ENCODE results near the gene FAM3A.
"Not testable (repeated sequence)": the region's sequence is repeated elsewhere in the genome, so short reads cannot be mapped to it uniquely, and the experiment has no call there.

The FAM3A gene

GRCh38 chrX:154509455-154509854 lies 6.6 kb downstream of the FAM3A start:
- in situ Hi-C loops (cut with HindIII; ENCODE audit: low pct_ligation_motif_present, low pct_unique_long_range_greater_than_20kb, low sequenced_read_pairs): no loop called here
- no peak for DNase-seq

GRCh38 chrX:154508384-154508745 lies 7.7 kb downstream of the FAM3A start:
- DNase-seq: no peak
- in situ Hi-C loops (cut with HindIII; ENCODE audit: low pct_ligation_motif_present, low pct_unique_long_range_greater_than_20kb, low sequenced_read_pairs): no loop called here

- in situ Hi-C loops (cut with HindIII; ENCODE audit: low pct_ligation_motif_present, low pct_unique_long_range_greater_than_20kb, low sequenced_read_pairs): no loop called here
- no peak for DNase-seq
Measured at GRCh38 chrX:154507673-154508383, 8.2 kb downstream of the FAM3A start.

- in situ Hi-C loops (cut with HindIII; ENCODE audit: low pct_ligation_motif_present, low pct_unique_long_range_greater_than_20kb, low sequenced_read_pairs): no loop called here
- DNase-seq: no peak
Measured at GRCh38 chrX:154506483-154507332, 9.3 kb downstream of the FAM3A start.

- DNase-seq: no peak
- in situ Hi-C loops (cut with HindIII; ENCODE audit: low pct_ligation_motif_present, low pct_unique_long_range_greater_than_20kb, low sequenced_read_pairs): no loop called here
Measured at GRCh38 chrX:154505734-154506133, 10.3 kb downstream of the FAM3A start.

GRCh38 chrX:154502989-154503388 lies 13.0 kb downstream of the FAM3A start:
- DNase-seq: no peak
- in situ Hi-C loops (cut with HindIII; ENCODE audit: low pct_ligation_motif_present, low pct_unique_long_range_greater_than_20kb, low sequenced_read_pairs): no loop called here

DNA sequence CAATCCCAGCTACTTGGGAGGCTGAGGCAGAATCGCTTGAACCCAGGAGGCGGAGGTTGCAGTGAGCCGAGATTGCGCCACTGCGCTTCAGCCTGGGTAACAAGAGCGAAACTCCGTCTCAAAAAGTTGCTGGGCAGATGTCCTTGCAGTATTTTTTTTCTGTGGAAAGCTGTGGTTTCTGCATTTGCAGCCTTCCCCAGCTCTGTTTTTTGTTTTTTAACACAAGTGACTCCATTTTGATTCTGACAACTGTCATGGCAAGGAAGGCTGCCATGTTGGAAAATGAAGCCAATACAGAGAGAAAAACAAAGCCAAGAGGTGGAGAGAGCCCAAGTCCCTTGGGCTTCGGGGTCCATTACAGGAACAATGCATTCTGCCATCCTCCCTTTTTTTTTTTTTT lies 13.9 kb downstream of the FAM3A start:
- no peak for DNase-seq
- in situ Hi-C loops (cut with HindIII; ENCODE audit: low pct_ligation_motif_present, low pct_unique_long_range_greater_than_20kb, low sequenced_read_pairs): no loop called here

DNA sequence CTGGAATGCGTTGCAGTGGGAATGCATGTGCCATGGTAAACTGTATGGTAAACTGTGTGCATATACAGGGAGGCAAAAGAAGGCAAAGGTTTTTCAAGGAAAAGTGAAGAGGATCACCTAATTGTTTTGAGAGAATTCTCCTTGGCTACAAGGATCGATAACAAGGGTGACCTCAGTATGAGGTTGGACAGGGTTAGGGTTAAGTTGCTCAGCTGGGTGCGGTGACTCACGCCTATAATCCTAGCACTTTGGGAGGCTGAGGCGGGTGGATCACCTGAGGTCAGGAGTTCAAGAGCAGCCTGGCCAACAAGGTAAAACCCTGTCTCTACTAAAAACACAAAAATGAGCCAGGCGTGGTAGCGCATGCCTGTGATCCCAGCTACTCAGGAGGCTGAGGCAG lies 14.6 kb downstream of the FAM3A start:
- DNase-seq; in situ Hi-C loops (cut with HindIII; ENCODE audit: low pct_ligation_motif_present, low pct_unique_long_range_greater_than_20kb, low sequenced_read_pairs): not testable (repeated sequence)

DNA sequence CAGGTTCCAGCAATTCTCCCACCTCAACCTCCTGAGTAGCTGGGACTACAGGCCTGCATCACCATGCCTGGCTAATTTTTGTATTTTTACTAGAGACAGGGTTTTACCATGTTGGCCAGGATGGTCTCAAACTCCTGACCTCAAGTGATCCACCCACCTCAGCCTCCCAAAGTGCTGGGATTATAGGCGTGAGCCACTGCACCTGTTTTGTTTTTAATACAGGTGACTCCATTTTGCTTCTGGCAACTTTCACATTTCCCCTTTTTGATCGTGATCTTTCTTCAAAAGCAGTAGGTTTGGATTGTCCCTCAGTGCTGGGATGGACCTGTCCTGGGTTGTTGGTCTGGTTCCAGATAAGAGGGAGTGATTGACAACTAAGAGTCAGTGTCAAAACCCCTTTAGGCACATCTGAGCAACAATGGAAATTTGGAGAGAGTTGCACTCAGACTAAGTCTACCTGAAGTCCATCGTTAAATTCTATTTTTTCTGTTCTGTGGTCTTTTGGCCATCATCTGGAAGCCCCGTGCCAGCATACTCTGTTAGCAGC lies 19.4 kb downstream of the FAM3A start:
- in situ Hi-C loops (cut with HindIII; ENCODE audit: low pct_ligation_motif_present, low pct_unique_long_range_greater_than_20kb, low sequenced_read_pairs); DNase-seq: not testable (repeated sequence)

GRCh38 chrX:154495472-154495922 lies 20.5 kb downstream of the FAM3A start:
- in situ Hi-C loops (cut with HindIII; ENCODE audit: low pct_ligation_motif_present, low pct_unique_long_range_greater_than_20kb, low sequenced_read_pairs): no loop called here
- no peak for DNase-seq

GRCh38 chrX:154494715-154495114 lies 21.3 kb downstream of the FAM3A start:
- DNase-seq: no peak
- in situ Hi-C loops (cut with HindIII; ENCODE audit: low pct_ligation_motif_present, low pct_unique_long_range_greater_than_20kb, low sequenced_read_pairs): no loop called here

DNA sequence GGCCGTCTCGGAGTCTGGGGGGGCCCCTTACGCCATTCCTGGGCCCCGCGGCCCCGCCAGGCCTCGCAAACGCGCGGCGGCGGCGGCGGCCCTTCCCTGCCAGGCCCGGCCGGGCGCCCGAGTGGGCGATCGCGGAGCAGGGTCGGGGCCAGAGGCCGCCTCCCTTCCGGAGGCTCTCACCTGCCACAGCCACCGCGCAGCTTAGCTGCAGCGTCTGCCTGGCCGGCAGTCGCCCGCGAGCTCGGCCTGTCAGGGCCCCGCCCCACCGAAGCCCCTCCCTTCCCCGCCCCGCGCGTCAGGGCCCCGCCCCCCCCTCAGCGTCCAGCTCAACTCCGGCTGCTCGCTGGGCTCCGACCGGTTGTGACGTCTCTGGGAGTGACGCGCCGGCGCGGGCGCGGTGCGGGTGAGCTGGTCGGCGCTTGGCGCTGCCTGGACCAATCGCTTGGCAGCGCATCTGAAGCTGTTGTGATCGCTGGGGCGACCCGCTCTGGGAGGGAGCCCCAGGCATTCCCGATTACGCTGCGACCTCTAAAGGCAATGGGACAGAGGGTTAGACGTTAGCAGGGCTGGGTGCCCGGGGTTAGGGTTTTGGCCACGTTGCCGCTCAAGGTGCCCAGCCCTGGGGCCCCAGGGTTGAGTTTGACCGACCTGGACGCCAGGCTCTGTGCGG lies 25.5 kb downstream of the FAM3A start, which contains the start of gene SLC10A3:
Gene SLC10A3, minus strand, starts transcription at position 216 of the 670 bp plus-strand sequence. CDS start 1,689 bp downstream, outside the sequence.
- peak; percentile 87 for DNase-seq
- in situ Hi-C loops (cut with HindIII; ENCODE audit: low pct_ligation_motif_present, low pct_unique_long_range_greater_than_20kb, low sequenced_read_pairs): no loop called here

GRCh38 chrX:154490021-154490413 lies 26.0 kb downstream of the FAM3A start:
- in situ Hi-C loops (cut with HindIII; ENCODE audit: low pct_ligation_motif_present, low pct_unique_long_range_greater_than_20kb, low sequenced_read_pairs): no loop called here
- DNase-seq: peak; percentile 26

DNA sequence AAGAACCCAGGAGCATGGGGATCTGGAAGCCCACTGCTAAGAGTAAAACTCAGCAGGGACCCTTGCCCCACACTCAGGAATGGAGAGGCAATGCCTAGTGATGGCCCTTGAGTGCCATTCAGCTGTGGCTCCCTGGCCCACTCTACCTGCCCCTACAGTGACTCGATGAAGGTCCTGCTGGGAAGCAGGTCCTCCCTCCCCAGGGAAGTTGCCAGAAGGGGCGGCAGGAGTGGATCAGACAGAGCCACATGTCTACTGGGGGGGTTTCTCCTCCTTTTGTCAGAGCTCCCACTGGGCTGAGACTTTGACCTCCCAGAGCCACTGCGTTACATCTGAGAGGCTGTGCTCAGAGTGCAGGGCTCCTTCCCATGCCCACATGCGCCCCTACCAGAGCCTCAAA lies 26.9 kb downstream of the FAM3A start:
- in situ Hi-C loops (cut with HindIII; ENCODE audit: low pct_ligation_motif_present, low pct_unique_long_range_greater_than_20kb, low sequenced_read_pairs): no loop called here

GRCh38 chrX:154488336-154489075 lies 27.5 kb downstream of the FAM3A start:
- no peak for DNase-seq

More for the DNA sequence above, 26.9 kb downstream of the FAM3A start:
- no peak for DNase-seq

GRCh38 chrX:154487518-154488290 lies 28.3 kb downstream of the FAM3A start:
- in situ Hi-C loops (cut with HindIII; ENCODE audit: low pct_ligation_motif_present, low pct_unique_long_range_greater_than_20kb, low sequenced_read_pairs): no loop called here
- DNase-seq: no peak

More at GRCh38 chrX:154488336-154489075, 27.5 kb downstream of the FAM3A start:
- in situ Hi-C loops (cut with HindIII; ENCODE audit: low pct_ligation_motif_present, low pct_unique_long_range_greater_than_20kb, low sequenced_read_pairs): no loop called here

- DNase-seq: peak; percentile 35
Measured at GRCh38 chrX:154486396-154487207, 29.4 kb downstream of the FAM3A start, which contains the start of gene UBL4A. UBL4A (minus strand) TSS chrX:154486615; CDS start chrX:154486584, 31 bp downstream.

More at GRCh38 chrX:154486396-154487207, 29.4 kb downstream of the FAM3A start, which contains the start of gene UBL4A:
- in situ Hi-C loops (cut with HindIII; ENCODE audit: low pct_ligation_motif_present, low pct_unique_long_range_greater_than_20kb, low sequenced_read_pairs): no loop called here
